HepG2 (cell line): Measurements from ENCODE around the gene CXXC5. TPM values are rescaled to one million over a fixed set of nuclear protein-coding genes. Genes with fewer than 3 reads are reported as not detected.

ENCODE experiments used
- CEBPZ ChIP-seq: IDR thresholded peaks from 2 replicates; pipeline ENCODE4 v1.6.1; 2012; ENCODE audit warnings: low read length, improper control_type of control experiment
- CREB1 ChIP-seq, 2 experiments: fragments of 450-650 bp in 1 of 2; IDR thresholded peaks; 2 replicates each; pipeline ENCODE4 v1.6.1; 2016 to 2017; ENCODE audit warnings: control low read depth in 1 of 2, mild to moderate bottlenecking in 1 of 2, missing compliant biosample characterization in 1 of 2, missing genetic modification characterization in 1 of 2
- DPF2 ChIP-seq: sonication (generic); formaldehyde crosslinking; IDR thresholded peaks from 2 replicates; pipeline ENCODE4 v1.4.0; 2020; ENCODE audit warnings: mild to moderate bottlenecking, low read depth, missing genetic modification reagents, borderline replicate concordance
- ERF ChIP-seq: IDR thresholded peaks from 2 replicates; pipeline ENCODE4 v1.6.1; 2018; ENCODE audit warnings: missing biosample characterization, missing genetic modification reagents
- ETS1 ChIP-seq: sonication (generic); formaldehyde crosslinking; IDR thresholded peaks from 2 replicates; pipeline ENCODE4 v1.4.0; 2020; ENCODE audit warnings: missing genetic modification reagents
- ISL2 ChIP-seq: sonication (generic); formaldehyde crosslinking; IDR thresholded peaks from 2 replicates; pipeline ENCODE4 v1.5.0; 2020; ENCODE audit warnings: missing genetic modification reagents
- KMT2B ChIP-seq: IDR thresholded peaks from 2 replicates; pipeline ENCODE4 v1.6.1; 2016; ENCODE audit warnings: missing genetic modification reagents, missing compliant biosample characterization
- MXD4 ChIP-seq: IDR thresholded peaks from 2 replicates; pipeline ENCODE4 v1.6.1; 2016; ENCODE audit warnings: mild to moderate bottlenecking, missing biosample characterization, missing genetic modification reagents
- PPARG ChIP-seq: conservative IDR thresholded peaks from 2 replicates; pipeline ENCODE4 v1.6.1; 2016; ENCODE audit warnings: missing biosample characterization, missing genetic modification reagents
- SPEN ChIP-seq: sonication (generic); formaldehyde crosslinking; IDR thresholded peaks from 2 replicates; pipeline ENCODE4 v1.5.1; 2020; ENCODE audit warnings: low read depth, mild to moderate bottlenecking, missing genetic modification reagents
- THYN1 ChIP-seq: sonication (generic); formaldehyde crosslinking; IDR thresholded peaks from 2 replicates; pipeline ENCODE4 v1.8.1; 2023; ENCODE audit warnings: low read depth, mild to moderate bottlenecking, moderate library complexity, missing genetic modification reagents, borderline replicate concordance
- ZFP36 ChIP-seq: fragments of 150-350 bp; IDR thresholded peaks from 2 replicates; pipeline ENCODE4 v1.6.1; 2018; ENCODE audit warnings: borderline replicate concordance, low read length, low read depth; ENCODE audit not compliant: partially characterized antibody
- ZNF20 ChIP-seq: sonication (generic); formaldehyde crosslinking; IDR thresholded peaks from 2 replicates; pipeline ENCODE4 v1.4.0; 2020; ENCODE audit warnings: mild to moderate bottlenecking, moderate library complexity, missing genetic modification reagents
- ZNF431 ChIP-seq: sonication (generic); formaldehyde crosslinking; IDR thresholded peaks from 2 replicates; pipeline ENCODE4 v1.9.0; 2022; ENCODE audit warnings: missing genetic modification reagents, low read depth, mild to moderate bottlenecking, borderline replicate concordance
- ZNF501 ChIP-seq: sonication (generic); formaldehyde crosslinking; IDR thresholded peaks from 2 replicates; pipeline ENCODE4 v1.5.1; 2020; ENCODE audit warnings: mild to moderate bottlenecking, moderate library complexity, missing genetic modification reagents
- ZNF629 ChIP-seq: sonication (generic); formaldehyde crosslinking; conservative IDR thresholded peaks from 2 replicates; pipeline ENCODE4 v1.5.0; 2020; ENCODE audit warnings: missing genetic modification reagents
- ZSCAN22 ChIP-seq: sonication (generic); formaldehyde crosslinking; IDR thresholded peaks from 2 replicates; pipeline ENCODE4 v1.4.0; 2020; ENCODE audit warnings: mild to moderate bottlenecking, missing genetic modification reagents
- ZSCAN29 ChIP-seq: sonication (generic); formaldehyde crosslinking; conservative IDR thresholded peaks from 2 replicates; pipeline ENCODE4 v1.4.0; 2020; ENCODE audit warnings: mild to moderate bottlenecking, missing genetic modification reagents
- polyA plus RNA-seq, 8 experiments: library from polyadenylated mRNA; depleted of rRNA in 3 of 8; stranded (reverse) in 7 of 8; unstranded in 1 of 8; fragments of >200 nt; fragmentation: Illumina TruSeq in 4 of 8; extraction: Trizol in 4 of 8; gene quantifications; 2 replicates each; pipeline versions ENCODE4 v1.2.1 to v1.2.3, GENCODE V29; 2011 to 2016; ENCODE audit warnings: low read depth in 4 of 8, missing spikeins in 1 of 8, mixed read lengths in 1 of 8; ENCODE audit not compliant: insufficient read depth in 1 of 8
- total RNA-seq, 5 experiments: library from RNA; depleted of rRNA; stranded (reverse); fragments of >200 nt; fragmentation: Illumina TruSeq; extraction: Trizol; gene quantifications; 2 replicates each; pipeline ENCODE4 v1.2.3, GENCODE V29; 2016; ENCODE audit warnings: low read depth in 1 of 5
- TF ChIP-seq, protein P1 (sequence below): IDR thresholded peaks from 2 replicates; pipeline ENCODE4 v1.6.1; 2018; ENCODE audit warnings: missing genetic modification reagents
- TF ChIP-seq, protein P2 (sequence below): sonication (generic); formaldehyde crosslinking; IDR thresholded peaks from 2 replicates; pipeline ENCODE4 v1.8.1; 2023; ENCODE audit warnings: mild to moderate bottlenecking, inconsistent platforms, moderate library complexity, missing genetic modification reagents, borderline replicate concordance

CXXC5 gene
- total and polyA plus RNA-seq, 2 of the 13 experiments (the other 11 are each of a cell fraction or from before 2014, with no cell fraction given): 32.3 to 33.0 TPM

DNA sequence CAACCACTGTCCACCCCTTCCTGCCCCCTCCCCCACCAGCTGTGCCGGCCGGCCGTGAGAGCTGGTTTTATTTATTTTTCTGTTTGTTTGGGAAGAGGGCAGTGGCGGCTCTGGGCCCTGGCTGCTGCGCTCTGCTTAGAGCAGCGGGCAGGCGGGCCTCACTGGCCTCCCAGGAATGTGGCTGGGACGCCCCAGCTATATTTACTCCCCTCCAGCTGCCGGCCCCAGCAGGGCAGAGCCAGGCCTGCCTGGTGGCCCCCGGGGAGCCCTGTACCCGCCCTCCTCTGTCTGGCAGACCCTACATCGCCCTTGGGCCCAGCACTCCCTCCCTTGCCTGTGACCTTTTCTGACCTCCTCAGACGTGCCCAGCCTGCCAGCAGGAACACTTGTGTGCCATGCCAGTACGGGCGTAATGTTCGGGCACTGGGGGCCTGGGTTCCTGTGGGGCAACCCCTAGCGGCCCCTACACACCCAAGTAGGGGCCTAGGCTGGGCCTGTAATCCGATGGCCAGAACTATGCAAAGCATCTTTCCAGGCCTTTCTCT, 7.7 kb downstream of the CXXC5 start (continued):
- TF ChIP-seq DPF2 (peak; percentile 63), KMT2B (CRISPR knock-in tag) (no peak), SPEN (CRISPR knock-in tag) (peak; percentile 54; the same call in 1 of the 2 replicates), ZNF501 (CRISPR knock-in tag) (no peak), ZSCAN22 (CRISPR knock-in tag) (0 out of 2 replicates have a peak, but pooled peaks have one; percentile 37), PPARG (CRISPR knock-in tag) (0 out of 2 replicates have a peak, but pooled peaks have one; percentile 36), ZNF431 (no peak), ZNF629 (no peak), ISL2 (CRISPR knock-in tag) (no peak), ETS1 (no peak), THYN1 (CRISPR knock-in tag) (no peak), ERF (CRISPR knock-in tag) (no peak), CEBPZ (no peak), MXD4 (CRISPR knock-in tag) (no peak), ZFP36 (no peak), ZSCAN29 (CRISPR knock-in tag) (no peak), ZNF20 (no peak), CREB1 (IDR thresholded peaks at IDR 0.05) (no peak), CREB1 (CRISPR knock-in tag; IDR thresholded peaks at IDR 0.05) (no peak)
- TF ChIP-seq, protein P1, sequence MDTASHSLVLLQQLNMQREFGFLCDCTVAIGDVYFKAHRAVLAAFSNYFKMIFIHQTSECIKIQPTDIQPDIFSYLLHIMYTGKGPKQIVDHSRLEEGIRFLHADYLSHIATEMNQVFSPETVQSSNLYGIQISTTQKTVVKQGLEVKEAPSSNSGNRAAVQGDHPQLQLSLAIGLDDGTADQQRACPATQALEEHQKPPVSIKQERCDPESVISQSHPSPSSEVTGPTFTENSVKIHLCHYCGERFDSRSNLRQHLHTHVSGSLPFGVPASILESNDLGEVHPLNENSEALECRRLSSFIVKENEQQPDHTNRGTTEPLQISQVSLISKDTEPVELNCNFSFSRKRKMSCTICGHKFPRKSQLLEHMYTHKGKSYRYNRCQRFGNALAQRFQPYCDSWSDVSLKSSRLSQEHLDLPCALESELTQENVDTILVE (CRISPR knock-in tag): no peak
- TF ChIP-seq, protein P2, sequence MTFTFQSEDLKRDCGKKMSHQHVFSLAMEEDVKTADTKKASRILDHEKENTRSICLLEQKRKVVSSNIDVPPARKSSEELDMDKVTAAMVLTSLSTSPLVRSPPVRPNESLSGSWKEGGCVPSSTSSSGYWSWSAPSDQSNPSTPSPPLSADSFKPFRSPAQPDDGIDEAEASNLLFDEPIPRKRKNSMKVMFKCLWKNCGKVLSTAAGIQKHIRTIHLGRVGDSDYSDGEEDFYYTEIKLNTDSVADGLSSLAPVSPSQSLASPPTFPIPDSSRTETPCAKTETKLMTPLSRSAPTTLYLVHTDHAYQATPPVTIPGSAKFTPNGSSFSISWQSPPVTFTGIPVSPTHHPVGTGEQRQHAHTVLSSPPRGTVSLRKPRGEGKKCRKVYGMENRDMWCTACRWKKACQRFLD (CRISPR knock-in tag): peak; percentile 65; the same call in 1 of the 2 replicates
